ENCODE results near the gene NDUFA8.

The NDUFA8 gene

GRCh38 chr9:122113574-122113973 is 46.0 kb downstream of the NDUFA8 start:
- Histone ChIP-seq H3K4me2 (ENCODE audit: low read length) (no peak overlapping the region), H4K20me1 (ENCODE audit: insufficient read depth, low read length) (no peaks in the 10 kb centered on the region), H3K9ac (ENCODE audit: low read length) (no peak overlapping the region), H2AFZ (ENCODE audit: low read length) (no peak overlapping the region), H3K27ac (ENCODE audit: low read depth, low read length, poor library complexity, severe bottlenecking) (no peak overlapping the region), H3K4me3 (ENCODE audit: low read depth, low read length, poor library complexity, severe bottlenecking) (no peak overlapping the region), H3K4me1 (ENCODE audit: insufficient read depth, low read length, severe bottlenecking) (no peaks in the 10 kb centered on the region), H3K9me2 (ENCODE audit: low read depth, low read length) (no peaks in the 10 kb centered on the region), H3K79me2 (ENCODE audit: insufficient read depth, low read length) (no peaks in the 10 kb centered on the region), H3F3A (ENCODE audit: insufficient read depth, low read length) (no peaks in the 10 kb centered on the region), H3K27me3 (ENCODE audit: insufficient read depth, low read length) (peaks cover 4% of the 10 kb centered on the region; the same call in 1 of the 2 replicates), H3K36me3 (ENCODE audit: insufficient read depth, low read length) (no peaks in the 10 kb centered on the region; the same call in 1 of the 2 replicates), H3K9me3 (ENCODE audit: low read length) (no peaks in the 10 kb centered on the region)
- no peak for TF ChIP-seq EZH2 (IDR thresholded peaks at IDR 0.05; ENCODE audit: borderline replicate concordance, low read length)
- no peak for TF ChIP-seq CTCF (IDR thresholded peaks at IDR 0.05; ENCODE audit: low read length)

- Histone ChIP-seq H3K9me3 (ENCODE audit: low read length) (no peaks in the 10 kb centered on the region), H2AFZ (ENCODE audit: low read length) (no peak overlapping the region), H4K20me1 (ENCODE audit: insufficient read depth, low read length) (no peaks in the 10 kb centered on the region), H3K9ac (ENCODE audit: low read length) (no peak overlapping the region), H3K9me2 (ENCODE audit: low read depth, low read length) (no peaks in the 10 kb centered on the region), H3K4me2 (ENCODE audit: low read length) (no peak overlapping the region), H3K27me3 (ENCODE audit: insufficient read depth, low read length) (peaks cover 4% of the 10 kb centered on the region; the same call in 1 of the 2 replicates), H3K79me2 (ENCODE audit: insufficient read depth, low read length) (no peaks in the 10 kb centered on the region), H3F3A (ENCODE audit: insufficient read depth, low read length) (no peaks in the 10 kb centered on the region), H3K4me1 (ENCODE audit: insufficient read depth, low read length, severe bottlenecking) (no peaks in the 10 kb centered on the region), H3K4me3 (ENCODE audit: low read depth, low read length, poor library complexity, severe bottlenecking) (no peak overlapping the region), H3K36me3 (ENCODE audit: insufficient read depth, low read length) (no peaks in the 10 kb centered on the region; the same call in 1 of the 2 replicates), H3K27ac (ENCODE audit: low read depth, low read length, poor library complexity, severe bottlenecking) (no peak overlapping the region)
- no peak for TF ChIP-seq EZH2 (IDR thresholded peaks at IDR 0.05; ENCODE audit: borderline replicate concordance, low read length)
- no peak for TF ChIP-seq CTCF (IDR thresholded peaks at IDR 0.05; ENCODE audit: low read length)
Observed at GRCh38 chr9:122112238-122112637, 47.3 kb downstream of the NDUFA8 start.

GRCh38 chr9:122111413-122112085 is 48.0 kb downstream of the NDUFA8 start:
- no peak overlapping the region for H3K27ac ChIP-seq (ENCODE audit: low read depth, low read length, poor library complexity, severe bottlenecking)
- no peaks in the 10 kb centered on the region for H3K4me1 ChIP-seq (ENCODE audit: insufficient read depth, low read length, severe bottlenecking)
- peaks cover 4% of the 10 kb centered on the region; the same call in 1 of the 2 replicates for H3K27me3 ChIP-seq (ENCODE audit: insufficient read depth, low read length)
- no peaks in the 10 kb centered on the region for H4K20me1 ChIP-seq (ENCODE audit: insufficient read depth, low read length)
- H3K9ac ChIP-seq (ENCODE audit: low read length) = no peak overlapping the region
- H3F3A ChIP-seq (ENCODE audit: insufficient read depth, low read length) = no peaks in the 10 kb centered on the region
- H2AFZ ChIP-seq (ENCODE audit: low read length) = no peak overlapping the region
- no peaks in the 10 kb centered on the region for H3K36me3 ChIP-seq (ENCODE audit: insufficient read depth, low read length)
- H3K9me3 ChIP-seq (ENCODE audit: low read length) = no peaks in the 10 kb centered on the region
- no peak overlapping the region for H3K4me2 ChIP-seq (ENCODE audit: low read length)
- H3K9me2 ChIP-seq (ENCODE audit: low read depth, low read length) = no peaks in the 10 kb centered on the region
- no peaks in the 10 kb centered on the region for H3K79me2 ChIP-seq (ENCODE audit: insufficient read depth, low read length)
- TF ChIP-seq EZH2 (IDR thresholded peaks at IDR 0.05; ENCODE audit: borderline replicate concordance, low read length) = no peak
- no peak overlapping the region for H3K4me3 ChIP-seq (ENCODE audit: low read depth, low read length, poor library complexity, severe bottlenecking)
